H1 (cell line): ENCODE data around the gene ADAD2. TPM values are rescaled to one million over a fixed set of nuclear protein-coding genes. Genes with fewer than 3 reads are reported as not detected.

Experiments
- CTCF ChIA-PET: fragments of 300-600 bp; sonication (Branson Sonifier 250); formaldehyde crosslinking; loops from one replicate; lab custom pipeline; 2021; ENCODE audit not compliant: partially characterized antibody; lab: Charles Lee
- POLR2A ChIA-PET: fragments of 300-600 bp; sonication (Branson Sonifier 250); formaldehyde crosslinking; loops from one replicate; lab custom pipeline; 2021; ENCODE audit warnings: inconsistent platforms; ENCODE audit not compliant: partially characterized antibody; lab: Charles Lee
- DNase-seq, 2 experiments: peaks; one replicate each; pipeline versions ENCODE4 v3.0.0 to v3.0.0-alpha.2; 2010 to 2022; ENCODE audit warnings: low spot score in 2 of 2, low read depth in 1 of 2, mixed read lengths in 1 of 2
- FAIRE-seq: peaks from 2 replicates; lab custom pipeline; 2011; peaks lifted over from hg19 to GRCh38; lab: Jason Lieb, UNC
- H2AFZ ChIP-seq: 2 replicates; pipeline ENCODE4 v1.8.1; 2012; ENCODE audit warnings: low read length, inconsistent platforms
- H2AK5ac ChIP-seq: 2 replicates; pipeline ENCODE4 v1.6.1; 2013; ENCODE audit warnings: low read depth, low read length
- H2BK120ac ChIP-seq: replicated peaks from 2 replicates; pipeline ENCODE3; 2013; ENCODE audit warnings: low read depth, low read length, inconsistent platforms
- H2BK12ac ChIP-seq: 2 replicates; pipeline ENCODE4 v1.6.1; 2013; ENCODE audit warnings: low read depth, low read length
- H2BK15ac ChIP-seq: 2 replicates; pipeline ENCODE4 v1.6.1; 2013; ENCODE audit warnings: low read length
- H2BK20ac ChIP-seq: 2 replicates; pipeline ENCODE4 v1.6.1; 2013; ENCODE audit warnings: low read length
- H2BK5ac ChIP-seq: 2 replicates; pipeline ENCODE4 v1.6.1; 2013; ENCODE audit warnings: low read depth, low read length
- H3K14ac ChIP-seq: 2 replicates; pipeline ENCODE4 v1.6.1; 2013; ENCODE audit warnings: inconsistent platforms; ENCODE audit not compliant: insufficient read length
- H3K18ac ChIP-seq: 2 replicates; pipeline ENCODE4 v1.6.1; 2013; ENCODE audit warnings: low read length; ENCODE audit errors: extremely low read depth
- H3K23ac ChIP-seq: 2 replicates; pipeline ENCODE4 v1.6.1; 2013; ENCODE audit warnings: inconsistent platforms; ENCODE audit not compliant: insufficient read length
- H3K23me2 ChIP-seq: 2 replicates; pipeline ENCODE4 v1.6.1; 2013; ENCODE audit warnings: low read depth, low read length
- H3K27ac ChIP-seq: 2 replicates; pipeline ENCODE4 v1.6.1; 2011; ENCODE audit warnings: low read depth, low read length, inconsistent platforms
- H3K27me3 ChIP-seq, 4 experiments: replicated peaks in 1 of 4; 1 replicate in 1 of 4; 2 replicates in 3 of 4; pipeline versions ENCODE4 v1.6.1 to v1.8.1; 2011 to 2013; ENCODE audit warnings: low read length in 3 of 4, mild to moderate bottlenecking in 3 of 4, inconsistent platforms in 2 of 4, mixed read lengths in 2 of 4, moderate library complexity in 1 of 4; ENCODE audit not compliant: control insufficient read depth in 3 of 4, insufficient read depth in 3 of 4; ENCODE audit errors: extremely low read depth in 1 of 4
- H3K36me3 ChIP-seq, 4 experiments: 2 replicates each; pipeline versions ENCODE4 v1.6.1 to v1.8.1; 2011 to 2013; ENCODE audit warnings: mild to moderate bottlenecking in 4 of 4, low read length in 3 of 4, moderate library complexity in 2 of 4, control low read depth in 1 of 4, inconsistent platforms in 1 of 4; ENCODE audit not compliant: insufficient read depth in 4 of 4, control insufficient read depth in 2 of 4
- H3K4ac ChIP-seq: replicated peaks from 2 replicates; pipeline ENCODE3; 2013; ENCODE audit warnings: low read length, low read depth, mixed read lengths, inconsistent platforms; ENCODE audit not compliant: insufficient read length
- H3K4me1 ChIP-seq, 4 experiments: replicated peaks in 1 of 4; 1 replicate in 1 of 4; 2 replicates in 3 of 4; pipeline versions ENCODE4 v1.6.1 to v1.8.1; 2011 to 2013; ENCODE audit warnings: low read length in 3 of 4, inconsistent platforms in 2 of 4, mixed read lengths in 1 of 4; ENCODE audit not compliant: insufficient read depth in 4 of 4, control insufficient read depth in 3 of 4
- H3K4me2 ChIP-seq, 2 experiments: 2 replicates each; pipeline versions ENCODE4 v1.6.1 to v1.8.1; 2011 to 2013; ENCODE audit warnings: low read depth in 2 of 2, low read length in 2 of 2, control low read depth in 1 of 2, inconsistent platforms in 1 of 2, mild to moderate bottlenecking in 1 of 2; ENCODE audit not compliant: insufficient read depth in 1 of 2
- H3K4me3 ChIP-seq, 4 experiments: fragments of 200-600, 300-600 bp in 1 of 4; sonication (generic), shearing (Covaris generic), sonication (Bioruptor Twin) in 1 of 4; 2 replicates each; pipeline versions ENCODE4 v1.5.1 to v1.8.1; 2011 to 2016; ENCODE audit warnings: low read length in 4 of 4, low read depth in 3 of 4, control low read depth in 2 of 4, inconsistent platforms in 2 of 4, mild to moderate bottlenecking in 2 of 4, mixed read lengths in 1 of 4, moderate library complexity in 1 of 4; ENCODE audit not compliant: insufficient read depth in 2 of 4; ENCODE audit errors: extremely low read depth in 1 of 4
- H3K56ac ChIP-seq: replicated peaks from 2 replicates; pipeline ENCODE3; 2013; ENCODE audit warnings: low read depth, mild to moderate bottlenecking, mixed read lengths, low read length, inconsistent platforms; ENCODE audit not compliant: insufficient read length
- H3K79me1 ChIP-seq: 2 replicates; pipeline ENCODE4 v1.6.1; 2013; ENCODE audit warnings: low read depth, low read length, control low read depth
- H3K79me2 ChIP-seq, 2 experiments: 2 replicates each; pipeline versions ENCODE4 v1.6.1 to v1.8.1; 2012 to 2013; ENCODE audit warnings: low read length in 2 of 2, mild to moderate bottlenecking in 2 of 2, inconsistent platforms in 1 of 2; ENCODE audit not compliant: insufficient read depth in 2 of 2, control insufficient read depth in 1 of 2
- H3K9ac ChIP-seq, 4 experiments: replicated peaks in 1 of 4; 1 replicate in 1 of 4; 2 replicates in 3 of 4; pipeline versions ENCODE4 v1.6.1 to v1.8.1; 2011 to 2013; ENCODE audit warnings: low read depth in 3 of 4, low read length in 3 of 4, control low read depth in 2 of 4, mild to moderate bottlenecking in 2 of 4, moderate library complexity in 2 of 4, inconsistent platforms in 1 of 4; ENCODE audit errors: extremely low read depth in 1 of 4
- H3K9me3 ChIP-seq, 2 experiments: 2 replicates each; pipeline versions ENCODE4 v1.6.1 to v1.8.1; 2012 to 2013; ENCODE audit warnings: mild to moderate bottlenecking in 2 of 2, moderate library complexity in 2 of 2, control low read depth in 1 of 2, inconsistent platforms in 1 of 2, low read depth in 1 of 2, low read length in 1 of 2, mixed read lengths in 1 of 2; ENCODE audit not compliant: insufficient read depth in 2 of 2
- H4K20me1 ChIP-seq, 2 experiments: replicated peaks in 1 of 2; 2 replicates each; pipeline versions ENCODE3 to v1.8.1; 2011 to 2013; ENCODE audit warnings: inconsistent platforms in 2 of 2, low read length in 2 of 2, mild to moderate bottlenecking in 1 of 2; ENCODE audit not compliant: insufficient read depth in 2 of 2, control insufficient read depth in 1 of 2
- H4K5ac ChIP-seq: 2 replicates; pipeline ENCODE4 v1.6.1; 2013; ENCODE audit warnings: low read length, low read depth, mixed read lengths, inconsistent platforms; ENCODE audit not compliant: insufficient read length
- H4K8ac ChIP-seq: 2 replicates; pipeline ENCODE4 v1.8.0; 2013; ENCODE audit warnings: mild to moderate bottlenecking, moderate library complexity, low read length, inconsistent platforms; ENCODE audit not compliant: insufficient read depth; ENCODE audit errors: extremely low read depth
- H4K91ac ChIP-seq: replicated peaks from 2 replicates; pipeline ENCODE3; 2013; ENCODE audit warnings: low read length, mixed read lengths, inconsistent platforms; ENCODE audit not compliant: insufficient read length
- HDAC2 ChIP-seq, 2 experiments: fragments of 300-600 bp in 1 of 2; sonication (generic) in 1 of 2; IDR thresholded peaks; 2 replicates each; pipeline ENCODE4 v1.6.1; 2011 to 2012; ENCODE audit warnings: low read depth in 2 of 2, low read length in 2 of 2, mild to moderate bottlenecking in 2 of 2, moderate library complexity in 2 of 2, borderline replicate concordance in 1 of 2, inconsistent platforms in 1 of 2
- WGBS, 2 experiments: shearing (Covaris generic) in 1 of 2; methylation state at CpG; one replicate each; pipeline versions ENCODE4 v1.1.6 to v1.1.7; 2013 to 2015; ENCODE audit warnings: low lambda C conversion rate in 2 of 2, mixed read lengths in 2 of 2, inconsistent platforms in 1 of 2, low coverage in 1 of 2, missing lambda C conversion rate in 1 of 2; ENCODE audit not compliant: insufficient replicate concordance in 2 of 2, insufficient coverage in 1 of 2, insufficient read length in 1 of 2; ENCODE audit errors: extremely low coverage in 1 of 2, missing lambda C conversion rate in 1 of 2; 5-methylcytosine and 5-hydroxymethylcytosine counted together
- polyA plus RNA-seq, 7 experiments: library from polyadenylated mRNA; depleted of rRNA in 3 of 7; stranded (reverse) in 5 of 7; unstranded in 2 of 7; fragments of >200 nt in 5 of 7; fragments of 200-250 nt in 2 of 7; gene quantifications; 1 replicate in 5 of 7; 2 replicates in 1 of 7; 4 replicates in 1 of 7; pipeline versions ENCODE4 v1.2.1 to v1.2.3, GENCODE V29; 2011 to 2013; ENCODE audit warnings: missing spikeins in 2 of 7, mixed read lengths in 2 of 7
- total RNA-seq: library from RNA; stranded (reverse); fragmentation: NEBNext Ultra II Directional; extraction: Animal tissue kit (Norgen Biotek cat#: 25700); gene quantifications from 2 replicates; pipeline ENCODE4 v1.2.1, GENCODE V29; 2021

The ADAD2 gene
- total and polyA plus RNA-seq, 2 of the 8 experiments (the other 6 are each of a cell fraction or from before 2014, with no cell fraction given) = 1.2 to 1.3 TPM

DNA sequence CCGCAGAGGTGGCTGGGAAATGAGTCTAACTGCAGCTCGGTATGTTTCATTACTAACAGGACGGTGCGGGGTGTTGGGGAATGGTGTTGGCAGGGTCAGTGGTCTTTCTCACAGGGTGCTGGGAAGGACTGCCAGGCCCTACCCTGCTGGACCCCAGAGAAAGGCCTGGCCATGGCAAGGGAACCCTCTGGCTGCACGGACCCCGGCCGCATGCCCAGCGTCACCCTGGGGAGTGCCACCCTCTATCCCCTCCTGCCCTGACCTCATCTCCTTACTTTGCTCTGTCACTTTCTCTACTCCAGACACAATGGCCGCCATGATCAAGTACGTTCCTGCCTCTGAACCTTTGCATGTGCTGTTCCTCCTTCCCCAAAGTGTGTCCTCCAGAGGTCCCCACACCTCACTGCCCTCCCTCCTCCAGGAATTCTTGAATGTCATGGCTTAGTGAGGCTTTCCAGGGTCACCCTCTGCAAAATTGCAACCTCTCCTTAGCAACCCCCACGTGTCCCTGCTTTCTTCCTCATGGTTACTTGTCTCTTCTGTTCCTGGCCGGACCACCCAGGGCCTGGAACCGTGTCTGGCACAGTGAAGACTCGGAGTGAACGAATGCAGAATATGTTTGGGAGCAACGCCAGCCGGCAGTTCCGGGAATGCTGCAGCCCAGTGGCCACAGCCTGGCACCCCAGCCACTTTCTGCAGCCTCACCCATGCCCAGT lies 15.2 kb downstream of the ADAD2 start:
- no peak overlapping the region for H2AK5ac ChIP-seq
- 92% methylated on average over 18 of the region's 18 CpGs; no CpG with 5 or more reads in 1 of the 2 experiments for WGBS, 2 experiments
- TF ChIP-seq HDAC2 (IDR thresholded peaks at IDR 0.05; ENCODE audit: borderline replicate concordance in 1 of 2, low read depth in 2 of 2, low read length in 2 of 2) = no peak
- TF ChIP-seq, all 59 proteins: peak for 0
- Histone ChIP-seq H3K23ac (no peak overlapping the region), H2BK12ac (no peak overlapping the region), H3K36me3 (no peaks in the 10 kb centered on the region), H3K18ac (no peak overlapping the region), H2BK15ac (no peak overlapping the region), H3K27ac (no peak overlapping the region), H3K4ac (no peak overlapping the region), H3K27me3 (no peaks in the 10 kb centered on the region), H3K4me3 (no peak overlapping the region), H3K14ac (no peak overlapping the region), H3K9ac (no peak overlapping the region), H3K4me1 (peaks cover 0 to 3% (median 0%) of the 10 kb centered on the region in 4 experiments; a peak in 1 of 7 replicates), H4K20me1 (no peaks in the 10 kb centered on the region), H3K79me1 (no peaks in the 10 kb centered on the region), H3K23me2 (no peaks in the 10 kb centered on the region), H3K9me3 (no peaks in the 10 kb centered on the region), H3K4me2 (no peak overlapping the region), H4K8ac (no peak overlapping the region), H3K56ac (no peak overlapping the region), H2BK20ac (no peak overlapping the region), H3K79me2 (no peaks in the 10 kb centered on the region), H2BK120ac (no peak overlapping the region), H4K91ac (no peak overlapping the region), H2BK5ac (no peak overlapping the region), H4K5ac (no peak overlapping the region), H2AFZ (no peak overlapping the region)
- DNase-seq = no peak
- no peak for FAIRE-seq
- ChIA-PET POLR2A (no interaction called here), CTCF (interaction anchor here (0.7 to 1.4 kb wide), 3 partner anchors 11 to 278 kb away, joined by 3 to 4 read pairs (median 3); no protein-coding TSS in a partner anchor)
